Activated CD4-positive, alpha-beta memory T cell treated with anti-CD3 and anti-CD28 coated beads for 36 hours (primary cell): ENCODE measurements around the gene THAP6. TPM values are rescaled to one million over a fixed set of nuclear protein-coding genes. Genes with fewer than 3 reads are reported as not detected.
"Not testable (repeated sequence)": the region's sequence is repeated elsewhere in the genome, so short reads cannot be mapped to it uniquely, and the experiment has no call there.

Experiments
- CTCF ChIA-PET: fragments of 350-600 bp; sonication (Branson Sonifier 250); formaldehyde crosslinking; loops from one replicate; lab custom pipeline; 2021; ENCODE audit warnings: antibody characterized with exemption, inconsistent platforms; lab: Charles Lee
- POLR2A ChIA-PET: fragments of 350-600 bp; sonication (Branson Sonifier 250); formaldehyde crosslinking; loops from one replicate; lab custom pipeline; 2021; ENCODE audit warnings: antibody characterized with exemption; lab: Charles Lee
- DNase-seq: peaks from one replicate; pipeline ENCODE4 v3.0.0-alpha.2; 2020
- H3K27ac Mint-ChIP-seq: one replicate; pipeline ENCODE4 v1.8.0; 2021; ENCODE audit warnings: mixed read lengths
- H3K27me3 Mint-ChIP-seq: one replicate; pipeline ENCODE4 v1.8.0; 2021; ENCODE audit warnings: mixed read lengths
- H3K36me3 Mint-ChIP-seq: one replicate; pipeline ENCODE4 v1.8.0; 2021; ENCODE audit warnings: mixed read lengths
- H3K4me1 Mint-ChIP-seq: one replicate; pipeline ENCODE4 v1.8.0; 2021; ENCODE audit warnings: low read depth, mixed read lengths
- H3K4me3 Mint-ChIP-seq: one replicate; pipeline ENCODE4 v1.8.0; 2021; ENCODE audit warnings: mild to moderate bottlenecking, mixed read lengths
- H3K9me3 Mint-ChIP-seq: one replicate; pipeline ENCODE4 v1.8.0; 2021; ENCODE audit warnings: mixed read lengths
- intact Hi-C: fragments of 100-400 bp; cut with micrococcal nuclease; formaldehyde crosslinking; loops from one replicate; pipeline ENCODE4 v1.15.1; 2023
- total RNA-seq, 2 experiments: library from RNA; stranded (reverse); gene quantifications; one replicate each; pipeline ENCODE4 v1.2.3, GENCODE V29; 2021

Gene THAP6
- total RNA-seq, 2 experiments from 2014 or later = 19.4 to 20.7 TPM

- CTCF ChIA-PET = no interaction called here
- H3K4me3 Mint-ChIP-seq = no peak overlapping the region
- H3K9me3 Mint-ChIP-seq = peaks cover 2% of the 10 kb centered on the region
- intact Hi-C loops = no loop called here
- H3K36me3 Mint-ChIP-seq = peaks cover 49% of the 10 kb centered on the region
- no peak for DNase-seq
- POLR2A ChIA-PET = no interaction called here
- H3K4me1 Mint-ChIP-seq = peaks cover 16% of the 10 kb centered on the region
- H3K27me3 Mint-ChIP-seq = no peaks in the 10 kb centered on the region
- H3K27ac Mint-ChIP-seq = no peak overlapping the region
Observed at GRCh38 chr4:75502671-75503070, 11.6 kb upstream of the THAP6 start.

GRCh38 chr4:75505630-75506029, 8.6 kb upstream of the THAP6 start:
- intact Hi-C loops = no loop called here
- peaks cover 29% of the 10 kb centered on the region for H3K36me3 Mint-ChIP-seq
- DNase-seq = no peak
- no peaks in the 10 kb centered on the region for H3K9me3 Mint-ChIP-seq
- no peaks in the 10 kb centered on the region for H3K27me3 Mint-ChIP-seq
- ChIA-PET POLR2A (interaction anchor here (0.8 to 1.5 kb wide), 2 partner anchors 9 to 10 kb away, joined by 3 to 4 read pairs; partner anchors contain the start of genes RCHY1 and THAP6), CTCF (no interaction called here)
- no peak overlapping the region for H3K27ac Mint-ChIP-seq
- H3K4me1 Mint-ChIP-seq = peaks cover 16% of the 10 kb centered on the region
- no peak overlapping the region for H3K4me3 Mint-ChIP-seq

- intact Hi-C loops, H3K9me3 Mint-ChIP-seq, H3K4me3 Mint-ChIP-seq, H3K27me3 Mint-ChIP-seq, POLR2A ChIA-PET, CTCF ChIA-PET, DNase-seq, H3K27ac Mint-ChIP-seq: not testable (repeated sequence)
- Mint-ChIP-seq H3K4me1 (peaks cover 25% of the 10 kb centered on the region), H3K36me3 (peaks cover 15% of the 10 kb centered on the region)
Observed at GRCh38 chr4:75509592-75509991, 4.7 kb upstream of the THAP6 start.

GRCh38 chr4:75511841-75512240, 2.4 kb upstream of the THAP6 start:
- peaks cover 36% of the 10 kb centered on the region for H3K4me1 Mint-ChIP-seq
- intact Hi-C loops = loop anchor here (5.0 to 10.0 kb wide), 3 partner anchors 703 to 1565 kb away; partner anchors contain the start of genes CCNI, SCARB2 and STBD1
- DNase-seq = no peak
- no peaks in the 10 kb centered on the region for H3K9me3 Mint-ChIP-seq
- ChIA-PET CTCF (no interaction called here), POLR2A (no interaction called here)
- H3K4me3 Mint-ChIP-seq = no peak overlapping the region
- H3K36me3 Mint-ChIP-seq = peaks cover 8% of the 10 kb centered on the region
- no peaks in the 10 kb centered on the region for H3K27me3 Mint-ChIP-seq
- no peak overlapping the region for H3K27ac Mint-ChIP-seq

GRCh38 chr4:75512386-75513211, 1.7 kb upstream of the THAP6 start:
- peaks cover 10% of the 10 kb centered on the region for H3K36me3 Mint-ChIP-seq
- H3K27ac Mint-ChIP-seq = peak overlapping the region; percentile 98
- no peak overlapping the region for H3K4me3 Mint-ChIP-seq
- no peaks in the 10 kb centered on the region for H3K9me3 Mint-ChIP-seq
- intact Hi-C loops = loop anchor here (5.0 to 10.0 kb wide), 3 partner anchors 702 to 1565 kb away; partner anchors contain the start of genes CCNI, SCARB2 and STBD1
- H3K4me1 Mint-ChIP-seq = peaks cover 41% of the 10 kb centered on the region
- CTCF ChIA-PET = interaction anchor here (1.7 kb wide), 1 partner anchor 427 kb away, joined by 4 read pairs; no protein-coding TSS in a partner anchor
- POLR2A ChIA-PET = interaction anchor here (1.2 kb wide), 1 partner anchor 213 kb away, joined by 6 read pairs; no protein-coding TSS in a partner anchor
- no peaks in the 10 kb centered on the region for H3K27me3 Mint-ChIP-seq
- DNase-seq = peak; percentile 15

GRCh38 chr4:75513526-75514130, 645 bp upstream of the THAP6 start:
- peaks cover 16% of the 10 kb centered on the region for H3K36me3 Mint-ChIP-seq
- peak overlapping the region; percentile 98 for H3K27ac Mint-ChIP-seq

GRCh38 chr4:75514949-75515612, 808 bp downstream of the THAP6 start:
- H3K27me3 Mint-ChIP-seq = no peaks in the 10 kb centered on the region
- peaks cover 47% of the 10 kb centered on the region for H3K4me1 Mint-ChIP-seq
- no peak overlapping the region for H3K4me3 Mint-ChIP-seq
- intact Hi-C loops = loop anchor here (1.0 to 10.0 kb wide), 9 partner anchors 115 to 1562 kb away; partner anchors contain the start of genes CCNI, CDKL2, G3BP2 and MTHFD2L
- peak overlapping the region; percentile 98 for H3K27ac Mint-ChIP-seq
- peaks cover 23% of the 10 kb centered on the region for H3K36me3 Mint-ChIP-seq
- CTCF ChIA-PET = interaction anchor here (1.7 kb wide), 2 partner anchors 19 to 209 kb away, joined by 4 to 9 read pairs; partner anchors contain the start of gene USO1
- POLR2A ChIA-PET = interaction anchor here (0.6 to 2.0 kb wide), 8 partner anchors 10 to 210 kb away, joined by 3 to 7 read pairs (median 4); partner anchors contain the start of genes ODAPH and USO1
- DNase-seq = peak; percentile 43
- no peaks in the 10 kb centered on the region for H3K9me3 Mint-ChIP-seq

More at GRCh38 chr4:75513526-75514130, 645 bp upstream of the THAP6 start:
- no peak for DNase-seq
- no peaks in the 10 kb centered on the region for H3K27me3 Mint-ChIP-seq
- intact Hi-C loops = loop anchor here (1.0 to 10.0 kb wide), 9 partner anchors 117 to 1564 kb away; partner anchors contain the start of genes CCNI, CDKL2, G3BP2 and MTHFD2L
- H3K4me3 Mint-ChIP-seq = no peak overlapping the region
- ChIA-PET CTCF (interaction anchor here (0.5 to 1.7 kb wide), 4 partner anchors 18 to 426 kb away, joined by 3 to 9 read pairs (median 4); partner anchors contain the start of gene USO1), POLR2A (interaction anchor here (0.5 to 1.2 kb wide), 4 partner anchors 23 to 212 kb away, joined by 3 to 7 read pairs (median 6); partner anchors contain the start of gene USO1)
- H3K4me1 Mint-ChIP-seq = peaks cover 48% of the 10 kb centered on the region
- H3K9me3 Mint-ChIP-seq = no peaks in the 10 kb centered on the region

- DNase-seq = no peak
- H3K27ac Mint-ChIP-seq = no peak overlapping the region
- ChIA-PET CTCF (interaction anchor here (0.6 kb wide), 1 partner anchor 1139 kb away, joined by 3 read pairs; no protein-coding TSS in a partner anchor), POLR2A (interaction anchor here (0.7 to 2.0 kb wide), 4 partner anchors 11 to 156 kb away, joined by 3 to 7 read pairs (median 4); partner anchors contain the start of gene ODAPH)
- no peak overlapping the region for H3K4me3 Mint-ChIP-seq
- no peaks in the 10 kb centered on the region for H3K9me3 Mint-ChIP-seq
- intact Hi-C loops = loop anchor here (10.0 kb wide), 2 partner anchors 699 to 789 kb away; partner anchors contain the start of genes SCARB2 and STBD1
- no peaks in the 10 kb centered on the region for H3K27me3 Mint-ChIP-seq
- peaks cover 41% of the 10 kb centered on the region for H3K4me1 Mint-ChIP-seq
- H3K36me3 Mint-ChIP-seq = peaks cover 26% of the 10 kb centered on the region
Observed at GRCh38 chr4:75516144-75516543, 1.9 kb downstream of the THAP6 start.

- H3K9me3 Mint-ChIP-seq, H3K27ac Mint-ChIP-seq, H3K4me3 Mint-ChIP-seq, CTCF ChIA-PET, DNase-seq, POLR2A ChIA-PET, H3K27me3 Mint-ChIP-seq: not testable (repeated sequence)
- Mint-ChIP-seq H3K36me3 (peaks cover 37% of the 10 kb centered on the region), H3K4me1 (peaks cover 36% of the 10 kb centered on the region)
- intact Hi-C loops = loop anchor here (10.0 kb wide), 2 partner anchors 695 to 785 kb away; partner anchors contain the start of genes SCARB2 and STBD1
Observed at GRCh38 chr4:75519452-75519851, 5.2 kb downstream of the THAP6 start.

GRCh38 chr4:75525086-75525485, 10.8 kb downstream of the THAP6 start:
- DNase-seq = no peak
- H3K4me1 Mint-ChIP-seq = peaks cover 8% of the 10 kb centered on the region
- H3K27me3 Mint-ChIP-seq = no peaks in the 10 kb centered on the region
- ChIA-PET CTCF (no interaction called here), POLR2A (no interaction called here)
- intact Hi-C loops = no loop called here
- H3K36me3 Mint-ChIP-seq = peaks cover 42% of the 10 kb centered on the region
- H3K27ac Mint-ChIP-seq = no peak overlapping the region
- no peaks in the 10 kb centered on the region for H3K9me3 Mint-ChIP-seq
- H3K4me3 Mint-ChIP-seq = no peak overlapping the region

GRCh38 chr4:75525910-75526309, 11.6 kb downstream of the THAP6 start:
- no peaks in the 10 kb centered on the region for H3K27me3 Mint-ChIP-seq
- CTCF ChIA-PET = no interaction called here
- DNase-seq = no peak
- intact Hi-C loops = no loop called here
- H3K36me3 Mint-ChIP-seq = peaks cover 48% of the 10 kb centered on the region
- no peak overlapping the region for H3K4me3 Mint-ChIP-seq
- peaks cover 1% of the 10 kb centered on the region for H3K9me3 Mint-ChIP-seq
- POLR2A ChIA-PET = no interaction called here
- H3K27ac Mint-ChIP-seq = no peak overlapping the region
- H3K4me1 Mint-ChIP-seq = peaks cover 6% of the 10 kb centered on the region
